HEK293T (cell line): ENCODE results near the gene ASTN2.

Experiments used
- ARNT ChIP-seq: fragments of 450-650 bp; IDR thresholded peaks from 2 replicates; pipeline ENCODE4 v1.6.1; 2017; ENCODE audit warnings: mild to moderate bottlenecking
- BHLHE40 ChIP-seq: fragments of 450-650 bp; IDR thresholded peaks from 2 replicates; pipeline ENCODE4 v1.6.1; 2016; ENCODE audit warnings: mild to moderate bottlenecking, moderate library complexity, borderline replicate concordance
- CTBP1 ChIP-seq: fragments of 450-650 bp; IDR thresholded peaks from 2 replicates; pipeline ENCODE4 v1.6.1; 2016; ENCODE audit warnings: borderline replicate concordance
- ELF4 ChIP-seq: fragments of 450-650 bp; IDR thresholded peaks from 2 replicates; pipeline ENCODE4 v1.6.1; 2017; ENCODE audit warnings: antibody characterized with exemption
- FOXA1 ChIP-seq: fragments of 450-650 bp; IDR thresholded peaks from 2 replicates; pipeline ENCODE4 v1.6.1; 2016; ENCODE audit warnings: mild to moderate bottlenecking
- FOXK2 ChIP-seq: fragments of 450-650 bp; IDR thresholded peaks from 2 replicates; pipeline ENCODE4 v1.6.1; 2016; ENCODE audit warnings: mild to moderate bottlenecking
- FOXM1 ChIP-seq: fragments of 450-650 bp; IDR thresholded peaks from 2 replicates; pipeline ENCODE4 v1.6.1; 2017; ENCODE audit warnings: mild to moderate bottlenecking, borderline replicate concordance
- LEF1 ChIP-seq: fragments of 450-650 bp; IDR thresholded peaks from 2 replicates; pipeline ENCODE4 v1.6.1; 2017; ENCODE audit warnings: mild to moderate bottlenecking, borderline replicate concordance
- NFRKB ChIP-seq: fragments of 450-650 bp; IDR thresholded peaks from 2 replicates; pipeline ENCODE4 v1.6.1; 2016; ENCODE audit warnings: mild to moderate bottlenecking, moderate library complexity
- SP1 ChIP-seq: fragments of 450-650 bp; IDR thresholded peaks from 2 replicates; pipeline ENCODE4 v1.6.1; 2017
- TARDBP ChIP-seq: fragments of 450-650 bp; IDR thresholded peaks from 2 replicates; pipeline ENCODE4 v1.6.1; 2016

DNA sequence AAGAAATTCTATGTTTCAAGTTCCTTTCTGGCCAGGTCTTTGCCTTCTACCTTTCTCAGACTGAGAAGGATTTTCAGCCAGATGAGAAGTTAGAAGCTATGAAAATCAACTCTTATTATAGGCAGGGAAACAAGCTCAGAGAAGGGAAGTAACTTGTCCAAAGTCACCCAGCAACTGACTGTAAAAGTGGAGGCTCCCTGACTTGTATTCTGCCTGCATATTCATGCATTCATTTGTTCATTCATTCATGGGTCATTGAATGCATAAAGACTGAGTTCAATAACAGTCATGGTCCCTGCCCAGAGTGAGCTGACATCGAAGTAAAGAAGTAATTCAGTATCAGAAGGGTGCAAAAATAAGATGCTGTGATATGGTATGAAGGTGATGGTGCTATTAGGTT lies 1021.7 kb downstream of the ASTN2 start:
- TF ChIP-seq ELF4 (no peak), BHLHE40 (no peak), SP1 (no peak), NFRKB (no peak), CTBP1 (no peak), TARDBP (no peak), ARNT (no peak), LEF1 (no peak), FOXA1 (no peak), FOXK2 (no peak), FOXM1 (no peak)
